HK-2 (cell line): Measurements from ENCODE around the gene COMT.
"Not testable (repeated sequence)": the region's sequence is repeated elsewhere in the genome, so short reads cannot be mapped to it uniquely, and the experiment has no call there.

Source experiments
- DNase-seq: peaks from one replicate; pipeline ENCODE4 v3.0.0-alpha.2; 2018; ENCODE audit not compliant: unreplicated experiment

Gene COMT

GRCh38 chr22:19941365-19942082 lies at the start of gene COMT, which contains the start of gene TXNRD2:
Gene COMT (plus strand): TSS chr22:19941772. CDS start chr22:19962527, 20,755 bp downstream.
Gene TXNRD2 (minus strand): TSS chr22:19941818. CDS start chr22:19941803, 15 bp downstream.
- DNase-seq: peak; percentile 68

GRCh38 chr22:19892257-19892879 lies 49.2 kb upstream of the COMT start:
- DNase-seq: peak; percentile 48

GRCh38 chr22:19892925-19893324 lies 48.6 kb upstream of the COMT start:
- DNase-seq: peak; percentile 48

- no peak for DNase-seq
These were observed 48.2 kb upstream of the COMT start for GRCh38 chr22:19893363-19893762.

- DNase-seq: no peak
These were observed 46.3 kb upstream of the COMT start for GRCh38 chr22:19895160-19895849.

GRCh38 chr22:19896665-19897355 lies 44.8 kb upstream of the COMT start:
- no peak for DNase-seq

GRCh38 chr22:19897726-19898125 lies 43.8 kb upstream of the COMT start:
- no peak for DNase-seq

GRCh38 chr22:19898145-19898544 lies 43.4 kb upstream of the COMT start:
- DNase-seq: no peak

GRCh38 chr22:19898831-19899567 lies 42.6 kb upstream of the COMT start:
- no peak for DNase-seq

GRCh38 chr22:19900707-19901436 lies 40.7 kb upstream of the COMT start:
- no peak for DNase-seq

- no peak for DNase-seq
These were observed 39.9 kb upstream of the COMT start for GRCh38 chr22:19901577-19902244.

GRCh38 chr22:19902245-19902715 lies 39.3 kb upstream of the COMT start:
- DNase-seq: no peak

- no peak for DNase-seq
These were observed 38.5 kb upstream of the COMT start for GRCh38 chr22:19903031-19903430.

- DNase-seq: no peak
These were observed 38.1 kb upstream of the COMT start for GRCh38 chr22:19903513-19903912.

- DNase-seq: no peak
These were observed 37.3 kb upstream of the COMT start for GRCh38 chr22:19904174-19904856.

GRCh38 chr22:19904935-19905334 lies 36.6 kb upstream of the COMT start:
- DNase-seq: no peak

- no peak for DNase-seq
These were observed 36.0 kb upstream of the COMT start for GRCh38 chr22:19905347-19906276.

- DNase-seq: not testable (repeated sequence)
These were observed 34.7 kb upstream of the COMT start for GRCh38 chr22:19906864-19907263.
